COLO829 (cell line): ENCODE measurements around the gene USP17L20.
"Not testable (repeated sequence)": the region's sequence is repeated elsewhere in the genome, so short reads cannot be mapped to it uniquely, and the experiment has no call there.

ENCODE experiments used
- DNase-seq: peaks from one replicate; pipeline ENCODE4 v3.0.0; 2012; ENCODE audit warnings: low spot score

The USP17L20 gene, protein sequence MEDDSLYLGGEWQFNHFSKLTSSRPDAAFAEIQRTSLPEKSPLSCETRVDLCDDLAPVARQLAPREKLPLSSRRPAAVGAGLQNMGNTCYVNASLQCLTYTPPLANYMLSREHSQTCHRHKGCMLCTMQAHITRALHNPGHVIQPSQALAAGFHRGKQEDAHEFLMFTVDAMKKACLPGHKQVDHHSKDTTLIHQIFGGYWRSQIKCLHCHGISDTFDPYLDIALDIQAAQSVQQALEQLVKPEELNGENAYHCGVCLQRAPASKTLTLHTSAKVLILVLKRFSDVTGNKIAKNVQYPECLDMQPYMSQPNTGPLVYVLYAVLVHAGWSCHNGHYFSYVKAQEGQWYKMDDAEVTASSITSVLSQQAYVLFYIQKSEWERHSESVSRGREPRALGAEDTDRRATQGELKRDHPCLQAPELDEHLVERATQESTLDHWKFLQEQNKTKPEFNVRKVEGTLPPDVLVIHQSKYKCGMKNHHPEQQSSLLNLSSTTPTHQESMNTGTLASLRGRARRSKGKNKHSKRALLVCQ

DNA sequence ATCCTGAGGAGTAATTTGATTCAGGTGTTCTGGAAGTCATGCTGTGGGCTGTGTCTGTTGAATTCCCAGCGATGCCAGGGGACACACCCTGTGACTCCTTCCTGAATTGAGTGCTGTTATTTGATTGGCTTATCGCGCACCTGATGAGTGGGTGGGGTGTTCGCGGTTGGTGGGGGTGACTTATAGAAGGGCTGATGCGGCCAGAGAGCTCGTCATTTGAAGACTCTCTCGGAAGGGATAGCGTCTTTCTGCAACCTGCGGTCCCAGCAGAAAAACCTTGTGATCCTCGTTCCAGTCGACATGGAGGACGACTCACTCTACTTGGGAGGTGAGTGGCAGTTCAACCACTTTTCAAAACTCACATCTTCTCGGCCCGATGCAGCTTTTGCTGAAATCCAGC, at the start of gene USP17L20:
Gene USP17L20, plus strand, starts transcription at position 301 of the 400 bp plus-strand sequence. Its CDS starts 0 bp downstream, at position 301.
- DNase-seq = not testable (repeated sequence)

DNA sequence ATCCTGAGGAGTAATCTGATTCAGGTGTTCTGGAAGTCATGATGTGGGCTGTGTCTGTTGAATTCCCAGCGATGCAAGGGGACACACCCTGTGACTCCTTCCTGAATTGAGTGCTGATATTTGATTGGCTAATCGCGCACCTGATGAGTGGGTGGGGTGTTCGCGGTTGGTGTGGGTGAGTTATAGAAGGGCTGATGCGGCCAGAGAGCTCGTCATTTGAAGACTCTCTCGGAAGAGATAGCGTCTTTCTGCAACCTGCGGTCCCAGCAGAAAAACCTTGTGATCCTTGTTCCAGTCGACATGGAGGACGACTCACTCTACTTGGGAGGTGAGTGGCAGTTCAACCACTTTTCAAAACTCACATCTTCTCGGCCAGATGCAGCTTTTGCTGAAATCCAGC, 47.6 kb upstream of the USP17L20 start, which contains the start of gene USP17L10:
Gene USP17L10, plus strand, starts transcription at position 301 of the 400 bp plus-strand sequence. Its CDS starts 0 bp downstream, at position 301.
- not testable (repeated sequence) for DNase-seq

DNA sequence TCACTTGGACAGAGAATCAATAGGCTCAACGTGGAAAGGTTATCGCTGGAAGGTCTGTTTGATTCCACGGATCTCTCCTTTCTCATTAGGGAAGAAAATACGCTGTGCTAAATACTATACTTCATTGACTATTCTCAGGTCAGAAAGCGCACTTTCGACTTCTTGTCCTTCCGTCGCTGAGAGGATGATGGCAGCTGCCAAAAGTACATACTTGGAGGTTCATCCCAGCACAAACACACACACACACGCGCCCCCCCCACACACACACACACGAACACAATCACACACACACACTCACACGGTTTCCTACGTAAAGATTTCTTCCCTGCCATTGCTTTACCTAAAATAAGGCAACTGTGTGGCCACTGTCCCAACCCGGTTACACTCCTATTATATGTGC, 43.2 kb upstream of the USP17L20 start:
- not testable (repeated sequence) for DNase-seq

DNA sequence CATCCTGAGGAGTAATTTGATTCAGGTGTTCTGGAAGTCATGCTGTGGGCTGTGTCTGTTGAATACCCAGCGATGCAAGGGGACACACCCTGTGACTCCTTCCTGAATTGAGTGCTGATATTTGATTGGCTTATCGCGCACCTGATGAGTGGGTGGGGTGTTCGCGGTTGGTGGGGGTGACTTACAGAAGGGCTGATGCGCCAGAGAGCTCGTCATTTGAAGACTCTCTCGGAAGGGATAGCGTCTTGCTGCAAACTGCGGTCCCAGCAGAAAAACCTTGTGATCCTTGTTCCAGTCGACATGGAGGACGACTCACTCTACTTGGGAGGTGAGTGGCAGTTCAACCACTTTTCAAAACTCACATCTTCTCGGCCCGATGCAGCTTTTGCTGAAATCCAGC, 42.8 kb upstream of the USP17L20 start, which contains the start of gene USP17L11:
Gene USP17L11, plus strand, starts transcription at position 301 of the 400 bp plus-strand sequence. Its CDS starts 0 bp downstream, at position 301.
- DNase-seq = not testable (repeated sequence)

DNA sequence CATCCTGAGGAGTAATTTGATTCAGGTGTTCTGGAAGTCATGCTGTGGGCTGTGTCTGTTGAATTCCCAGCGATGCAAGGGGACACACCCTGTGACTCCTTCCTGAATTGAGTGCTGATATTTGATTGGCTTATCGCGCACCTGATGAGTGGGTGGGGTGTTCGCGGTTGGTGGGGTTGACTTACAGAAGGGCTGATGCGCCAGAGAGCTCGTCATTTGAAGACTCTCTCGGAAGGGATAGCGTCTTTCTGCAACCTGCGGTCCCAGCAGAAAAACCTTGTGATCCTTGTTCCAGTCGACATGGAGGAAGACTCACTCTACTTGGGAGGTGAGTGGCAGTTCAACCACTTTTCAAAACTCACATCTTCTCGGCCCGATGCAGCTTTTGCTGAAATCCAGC, 38.1 kb upstream of the USP17L20 start, which contains the start of gene USP17L12:
Gene USP17L12, plus strand, starts transcription at position 301 of the 400 bp plus-strand sequence. Its CDS starts 0 bp downstream, at position 301.
- DNase-seq = not testable (repeated sequence)

DNA sequence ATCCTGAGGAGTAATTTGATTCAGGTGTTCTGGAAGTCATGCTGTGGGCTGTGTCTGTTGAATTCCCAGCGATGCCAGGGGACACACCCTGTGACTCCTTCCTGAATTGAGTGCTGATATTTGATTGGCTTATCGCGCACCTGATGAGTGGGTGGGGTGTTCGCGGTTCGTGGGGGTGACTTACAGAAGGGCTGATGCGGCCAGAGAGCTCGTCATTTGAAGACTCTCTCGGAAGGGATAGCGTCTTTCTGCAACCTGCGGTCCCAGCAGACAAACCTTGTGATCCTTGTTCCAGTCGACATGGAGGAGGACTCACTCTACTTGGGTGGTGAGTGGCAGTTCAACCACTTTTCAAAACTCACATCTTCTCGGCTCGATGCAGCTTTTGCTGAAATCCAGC, 33.3 kb upstream of the USP17L20 start, which contains the start of gene USP17L13:
Gene USP17L13, plus strand, starts transcription at position 301 of the 400 bp plus-strand sequence. Its CDS starts 0 bp downstream, at position 301.
- not testable (repeated sequence) for DNase-seq

DNA sequence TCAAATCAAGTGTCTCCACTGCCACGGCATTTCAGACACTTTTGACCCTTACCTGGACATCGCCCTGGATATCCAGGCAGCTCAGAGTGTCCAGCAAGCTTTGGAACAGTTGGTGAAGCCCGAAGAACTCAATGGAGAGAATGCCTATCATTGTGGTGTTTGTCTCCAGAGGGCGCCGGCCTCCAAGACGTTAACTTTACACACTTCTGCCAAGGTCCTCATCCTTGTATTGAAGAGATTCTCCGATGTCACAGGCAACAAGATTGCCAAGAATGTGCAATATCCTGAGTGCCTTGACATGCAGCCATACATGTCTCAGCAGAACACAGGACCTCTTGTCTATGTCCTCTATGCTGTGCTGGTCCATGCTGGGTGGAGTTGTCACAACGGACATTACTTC, 27.7 kb upstream of the USP17L20 start:
- not testable (repeated sequence) for DNase-seq

DNA sequence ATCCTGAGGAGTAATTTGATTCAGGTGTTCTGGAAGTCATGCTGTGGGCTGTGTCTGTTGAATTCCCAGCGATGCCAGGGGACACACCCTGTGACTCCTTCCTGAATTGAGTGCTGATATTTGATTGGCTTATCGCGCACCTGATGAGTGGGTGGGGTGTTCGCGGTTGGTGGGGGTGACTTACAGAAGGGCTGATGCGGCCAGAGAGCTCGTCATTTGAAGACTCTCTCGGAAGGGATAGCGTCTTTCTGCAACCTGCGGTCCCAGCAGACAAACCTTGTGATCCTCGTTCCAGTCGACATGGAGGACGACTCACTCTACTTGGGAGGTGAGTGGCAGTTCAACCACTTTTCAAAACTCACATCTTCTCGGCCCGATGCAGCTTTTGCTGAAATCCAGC, 23.8 kb upstream of the USP17L20 start, which contains the start of gene USP17L15:
Gene USP17L15, plus strand, starts transcription at position 301 of the 400 bp plus-strand sequence. Its CDS starts 0 bp downstream, at position 301.
- not testable (repeated sequence) for DNase-seq

DNA sequence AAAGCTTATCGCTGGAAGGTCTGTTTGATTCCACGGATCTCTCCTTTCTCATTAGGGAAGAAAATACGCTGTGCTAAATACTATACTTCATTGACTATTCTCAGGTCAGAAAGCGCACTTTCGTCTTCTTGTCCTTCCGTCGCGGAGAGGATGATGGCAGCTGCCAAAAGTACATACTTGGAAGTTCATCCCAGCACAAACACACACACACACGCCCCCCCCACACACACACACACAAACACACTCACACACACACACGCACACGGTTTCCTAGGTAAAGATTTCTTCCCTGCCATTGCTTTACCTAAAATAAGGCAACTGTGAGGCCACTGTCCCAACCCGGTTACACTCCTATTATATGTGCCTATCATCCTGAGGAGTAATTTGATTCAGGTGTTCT, 19.5 kb upstream of the USP17L20 start:
- DNase-seq = not testable (repeated sequence)

DNA sequence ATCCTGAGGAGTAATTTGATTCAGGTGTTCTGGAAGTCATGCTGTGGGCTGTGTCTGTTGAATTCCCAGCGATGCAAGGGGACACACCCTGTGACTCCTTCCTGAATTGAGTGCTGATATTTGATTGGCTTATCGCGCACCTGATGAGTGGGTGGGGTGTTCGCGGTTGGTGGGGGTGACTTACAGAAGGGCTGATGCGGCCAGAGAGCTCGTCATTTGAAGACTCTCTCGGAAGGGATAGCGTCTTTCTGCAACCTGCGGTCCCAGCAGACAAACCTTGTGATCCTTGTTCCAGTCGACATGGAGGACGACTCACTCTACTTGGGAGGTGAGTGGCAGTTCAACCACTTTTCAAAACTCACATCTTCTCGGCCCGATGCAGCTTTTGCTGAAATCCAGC, 14.3 kb upstream of the USP17L20 start, which contains the start of gene USP17L17:
Gene USP17L17, plus strand, starts transcription at position 301 of the 400 bp plus-strand sequence. Its CDS starts 0 bp downstream, at position 301.
- DNase-seq = not testable (repeated sequence)

DNA sequence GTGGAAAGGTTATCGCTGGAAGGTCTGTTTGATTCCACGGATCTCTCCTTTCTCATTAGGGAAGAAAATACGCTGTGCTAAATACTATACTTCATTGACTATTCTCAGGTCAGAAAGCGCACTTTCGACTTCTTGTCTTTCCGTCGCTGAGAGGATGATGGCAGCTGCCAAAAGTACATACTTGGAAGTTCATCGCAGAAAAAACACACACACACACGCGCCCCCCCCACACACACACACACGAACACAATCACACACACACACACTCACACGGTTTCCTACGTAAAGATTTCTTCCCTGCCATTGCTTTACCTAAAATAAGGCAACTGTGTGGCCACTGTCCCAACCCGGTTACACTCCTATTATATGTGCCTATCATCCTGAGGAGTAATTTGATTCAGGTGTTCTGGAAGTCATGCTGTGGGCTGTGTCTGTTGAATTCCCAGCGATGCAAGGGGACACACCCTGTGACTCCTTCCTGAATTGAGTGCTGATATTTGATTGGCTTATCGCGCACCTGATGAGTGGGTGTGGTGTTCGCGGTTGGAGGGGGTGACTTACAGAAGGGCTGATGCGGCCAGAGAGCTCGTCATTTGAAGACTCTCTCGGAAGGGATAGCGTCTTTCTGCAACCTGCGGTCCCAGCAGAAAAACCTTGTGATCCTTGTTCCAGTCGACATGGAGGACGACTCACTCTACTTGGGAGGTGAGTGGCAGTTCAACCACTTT, 9.8 kb upstream of the USP17L20 start, which contains the start of gene USP17L18:
Gene USP17L18, plus strand, starts transcription at position 678 of the 728 bp plus-strand sequence. Its CDS starts 0 bp downstream, at position 678.
- DNase-seq = not testable (repeated sequence)

DNA sequence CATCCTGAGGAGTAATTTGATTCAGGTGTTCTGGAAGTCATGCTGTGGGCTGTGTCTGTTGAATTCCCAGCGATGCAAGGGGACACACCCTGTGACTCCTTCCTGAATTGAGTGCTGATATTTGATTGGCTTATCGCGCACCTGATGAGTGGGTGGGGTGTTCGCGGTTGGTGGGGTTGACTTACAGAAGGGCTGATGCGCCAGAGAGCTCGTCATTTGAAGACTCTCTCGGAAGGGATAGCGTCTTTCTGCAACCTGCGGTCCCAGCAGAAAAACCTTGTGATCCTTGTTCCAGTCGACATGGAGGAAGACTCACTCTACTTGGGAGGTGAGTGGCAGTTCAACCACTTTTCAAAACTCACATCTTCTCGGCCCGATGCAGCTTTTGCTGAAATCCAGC, 4.8 kb upstream of the USP17L20 start, which contains the start of gene USP17L19:
Gene USP17L19, plus strand, starts transcription at position 301 of the 400 bp plus-strand sequence. Its CDS starts 0 bp downstream, at position 301.
- not testable (repeated sequence) for DNase-seq

DNA sequence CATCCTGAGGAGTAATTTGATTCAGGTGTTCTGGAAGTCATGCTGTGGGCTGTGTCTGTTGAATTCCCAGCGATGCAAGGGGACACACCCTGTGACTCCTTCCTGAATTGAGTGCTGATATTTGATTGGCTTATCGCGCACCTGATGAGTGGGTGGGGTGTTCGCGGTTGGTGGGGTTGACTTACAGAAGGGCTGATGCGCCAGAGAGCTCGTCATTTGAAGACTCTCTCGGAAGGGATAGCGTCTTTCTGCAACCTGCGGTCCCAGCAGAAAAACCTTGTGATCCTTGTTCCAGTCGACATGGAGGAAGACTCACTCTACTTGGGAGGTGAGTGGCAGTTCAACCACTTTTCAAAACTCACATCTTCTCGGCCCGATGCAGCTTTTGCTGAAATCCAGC, 4.6 kb downstream of the USP17L20 start, which contains the start of gene USP17L21:
Gene USP17L21, plus strand, starts transcription at position 301 of the 400 bp plus-strand sequence. Its CDS starts 0 bp downstream, at position 301.
- DNase-seq = not testable (repeated sequence)

DNA sequence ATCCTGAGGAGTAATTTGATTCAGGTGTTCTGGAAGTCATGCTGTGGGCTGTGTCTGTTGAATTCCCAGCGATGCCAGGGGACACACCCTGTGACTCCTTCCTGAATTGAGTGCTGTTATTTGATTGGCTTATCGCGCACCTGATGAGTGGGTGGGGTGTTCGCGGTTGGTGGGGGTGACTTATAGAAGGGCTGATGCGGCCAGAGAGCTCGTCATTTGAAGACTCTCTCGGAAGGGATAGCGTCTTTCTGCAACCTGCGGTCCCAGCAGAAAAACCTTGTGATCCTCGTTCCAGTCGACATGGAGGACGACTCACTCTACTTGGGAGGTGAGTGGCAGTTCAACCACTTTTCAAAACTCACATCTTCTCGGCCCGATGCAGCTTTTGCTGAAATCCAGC, 9.4 kb downstream of the USP17L20 start, which contains the start of gene USP17L22:
Gene USP17L22, plus strand, starts transcription at position 301 of the 400 bp plus-strand sequence. Its CDS starts 0 bp downstream, at position 301.
- not testable (repeated sequence) for DNase-seq

DNA sequence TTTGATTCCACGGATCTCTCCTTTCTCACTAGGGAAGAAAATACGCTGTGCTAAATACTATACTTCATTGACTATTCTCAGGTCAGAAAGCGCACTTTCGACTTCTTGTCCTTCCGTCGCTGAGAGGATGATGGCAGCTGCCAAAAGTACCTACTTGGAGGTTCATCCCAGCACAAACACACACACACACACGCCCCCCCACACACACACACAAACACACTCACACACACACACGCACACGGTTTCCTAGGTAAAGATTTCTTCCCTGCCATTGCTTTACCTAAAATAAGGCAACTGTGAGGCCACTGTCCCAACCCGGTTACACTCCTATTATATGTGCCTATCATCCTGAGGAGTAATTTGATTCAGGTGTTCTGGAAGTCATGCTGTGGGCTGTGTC, 13.8 kb downstream of the USP17L20 start:
- DNase-seq = not testable (repeated sequence)
